ENCODE results near the gene IL3RA.
"Not testable (repeated sequence)": the region's sequence is repeated elsewhere in the genome, so short reads cannot be mapped to it uniquely, and the experiment has no call there.

The IL3RA gene

DNA sequence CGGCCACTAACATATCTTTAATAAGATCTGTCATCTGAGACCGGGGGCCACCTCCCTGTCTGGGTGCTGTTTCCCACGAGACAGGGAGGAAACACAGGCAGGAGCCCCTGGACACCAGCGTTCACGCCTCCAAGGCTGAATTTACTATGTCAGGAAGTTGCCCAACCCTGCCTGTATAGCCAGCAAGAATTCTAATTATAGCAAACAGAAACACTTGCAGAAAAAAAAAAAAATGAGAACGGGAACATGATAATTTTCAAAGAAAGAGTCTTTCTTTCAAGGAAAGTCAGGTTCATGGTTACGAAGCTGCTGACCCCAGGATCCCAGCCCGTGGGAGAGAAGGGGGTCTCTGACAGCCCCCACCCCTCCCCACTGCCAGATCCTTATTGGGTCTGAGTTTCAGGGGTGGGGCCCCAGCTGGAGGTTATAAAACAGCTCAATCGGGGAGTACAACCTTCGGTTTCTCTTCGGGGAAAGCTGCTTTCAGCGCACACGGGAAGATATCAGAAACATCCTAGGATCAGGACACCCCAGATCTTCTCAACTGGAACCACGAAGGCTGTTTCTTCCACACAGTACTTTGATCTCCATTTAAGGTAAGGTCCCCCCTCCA, at the start of gene IL3RA:
Gene IL3RA (plus strand): TSS at position 455 of the 613 bp plus-strand sequence. CDS start 4,981 bp downstream, outside the sequence.
- in situ Hi-C loops (cut with MboI; ENCODE audit: low sequenced_read_pairs) = no loop called here

DNA sequence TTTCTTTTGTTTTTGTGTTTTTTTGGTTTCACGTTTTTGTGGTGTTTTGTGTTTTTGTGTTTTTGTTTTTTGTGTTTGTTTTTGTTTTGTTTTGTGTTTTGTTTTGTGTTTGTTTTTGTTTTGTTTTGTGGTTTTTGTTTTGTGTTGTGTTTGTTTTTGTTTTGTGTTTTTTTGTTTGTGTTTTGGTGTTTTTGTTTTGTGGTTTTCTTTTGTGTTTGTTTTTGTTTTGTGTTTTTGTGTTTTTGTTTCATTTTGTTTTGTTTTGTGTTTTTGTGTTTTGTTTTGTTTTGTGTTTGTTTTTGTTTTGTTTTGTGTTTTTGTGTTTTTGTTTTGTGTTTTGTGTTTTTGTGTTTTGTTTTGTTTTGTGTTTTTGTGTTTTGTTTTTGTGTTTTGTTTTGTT, 47.0 kb upstream of the IL3RA start:
- in situ Hi-C loops (cut with MboI; ENCODE audit: low sequenced_read_pairs) = no loop called here

DNA sequence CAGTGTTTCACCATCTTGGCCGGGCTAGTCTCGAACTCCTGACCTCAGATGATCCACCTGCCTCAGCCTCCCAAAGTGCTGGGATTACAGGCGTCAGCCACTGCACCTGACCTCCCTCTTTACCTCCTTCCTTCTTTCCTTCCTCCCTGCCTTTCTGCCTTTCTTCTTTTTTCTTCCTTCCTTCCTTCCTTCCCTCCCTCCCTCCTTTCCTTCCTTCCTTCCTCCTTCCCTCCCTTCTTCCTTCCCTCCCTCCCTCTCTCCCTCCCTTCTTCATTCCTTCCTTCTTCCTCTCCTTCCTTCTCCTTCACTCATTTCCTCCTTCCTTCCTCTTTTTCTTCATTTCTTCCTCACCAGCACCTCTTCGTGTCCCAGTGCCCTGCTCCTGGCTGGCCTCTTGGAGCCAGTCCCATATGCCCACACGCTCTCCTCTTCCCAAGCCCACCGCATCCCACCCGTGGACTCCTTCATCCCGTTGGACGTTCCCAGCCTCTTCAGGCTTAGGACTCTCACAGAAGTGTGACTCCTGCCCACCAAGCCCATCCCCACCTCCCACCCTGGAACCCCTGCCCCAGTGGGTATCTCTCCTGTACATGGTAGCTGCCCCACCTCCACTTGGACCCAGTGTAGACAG, 45.4 kb upstream of the IL3RA start:
- in situ Hi-C loops (cut with MboI; ENCODE audit: low sequenced_read_pairs) = no loop called here

DNA sequence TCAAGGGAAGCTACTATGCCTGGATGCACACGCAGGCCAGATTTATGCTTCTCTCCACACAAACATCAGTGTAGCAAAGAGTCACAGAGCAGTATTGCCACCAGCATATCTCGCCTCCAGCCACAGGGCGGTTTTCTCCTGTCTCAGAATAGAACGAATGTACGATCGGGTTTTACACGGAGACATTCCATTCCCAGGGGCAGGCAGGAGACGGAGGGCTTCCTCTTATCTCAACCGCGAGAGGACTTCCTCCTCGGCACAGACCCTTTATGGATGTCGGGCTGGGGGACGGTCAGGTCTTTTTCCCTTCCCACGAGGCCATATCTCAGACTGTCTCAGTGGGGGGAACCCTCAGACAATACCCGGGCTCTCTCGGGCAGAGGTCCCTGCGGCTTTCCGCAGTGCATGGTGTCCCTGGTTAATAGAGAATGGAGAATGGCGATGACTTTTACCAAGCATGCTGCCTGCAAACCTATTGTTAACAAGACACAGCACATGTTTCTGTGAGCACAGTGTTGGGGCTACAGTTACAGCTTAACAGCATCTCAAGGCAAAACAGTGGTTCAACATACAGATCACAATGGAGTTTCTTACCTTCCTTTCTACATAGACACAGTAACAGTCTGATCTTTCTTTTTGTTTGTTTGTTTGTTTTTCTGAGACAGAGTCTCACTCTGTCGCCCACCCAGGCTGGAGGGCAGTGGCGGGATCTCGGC, 43.9 kb upstream of the IL3RA start:
- in situ Hi-C loops (cut with MboI; ENCODE audit: low sequenced_read_pairs) = no loop called here

DNA sequence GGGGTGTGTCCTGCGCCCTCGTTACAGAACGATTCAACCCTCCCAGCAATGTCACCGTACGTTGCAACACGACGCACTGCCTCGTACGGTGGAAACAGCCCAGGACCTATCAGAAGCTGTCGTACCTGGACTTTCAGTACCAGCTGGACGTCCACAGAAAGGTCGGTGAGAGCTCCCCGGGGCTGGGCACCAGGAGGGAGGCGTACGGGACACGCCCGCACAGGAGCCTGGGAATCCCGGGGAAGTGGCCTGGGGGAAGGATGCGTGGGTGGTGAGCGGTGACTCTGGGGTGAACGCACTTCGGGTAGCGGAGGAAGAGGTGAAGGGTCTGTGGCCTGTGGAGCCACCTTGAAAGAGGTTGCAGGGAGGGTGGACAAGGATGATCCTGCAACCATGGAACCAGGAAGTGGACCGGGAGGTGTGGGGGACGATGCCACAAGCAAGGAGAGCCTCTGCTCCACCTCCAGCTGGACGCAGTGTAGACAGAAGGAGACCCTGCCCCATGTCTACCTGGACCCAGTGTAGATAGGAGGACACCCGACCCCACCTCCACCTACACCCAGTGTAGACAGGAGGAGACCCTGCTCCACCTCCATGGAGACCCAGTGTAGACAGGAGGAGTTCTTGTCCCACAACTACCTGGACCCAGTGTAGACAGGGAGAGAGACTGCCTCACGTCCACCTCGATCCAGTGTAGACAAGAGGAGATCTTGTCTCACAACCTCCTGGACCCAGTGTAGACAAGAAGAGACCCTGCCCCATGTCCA, 42.1 kb upstream of the IL3RA start:
- in situ Hi-C loops (cut with MboI; ENCODE audit: low sequenced_read_pairs) = no loop called here

DNA sequence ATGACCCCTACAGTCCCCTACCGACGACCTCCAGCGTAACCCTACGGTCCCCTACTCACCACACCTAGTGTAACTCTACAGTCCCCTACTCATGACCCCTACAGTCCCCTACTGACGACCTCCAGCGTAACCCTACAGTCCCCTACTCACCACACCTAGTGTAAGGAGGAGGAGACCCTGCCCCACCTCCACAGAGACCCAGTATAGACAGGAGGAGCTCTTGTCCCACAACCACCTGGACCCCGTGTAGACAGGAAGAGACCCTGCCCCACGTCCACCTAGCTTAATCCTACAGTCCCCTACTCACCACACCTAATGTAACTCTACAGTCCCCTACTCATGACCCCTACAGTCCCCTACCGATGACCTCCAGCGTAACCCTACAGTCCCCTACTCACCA, 41.0 kb upstream of the IL3RA start:
- in situ Hi-C loops (cut with MboI; ENCODE audit: low sequenced_read_pairs) = no loop called here

DNA sequence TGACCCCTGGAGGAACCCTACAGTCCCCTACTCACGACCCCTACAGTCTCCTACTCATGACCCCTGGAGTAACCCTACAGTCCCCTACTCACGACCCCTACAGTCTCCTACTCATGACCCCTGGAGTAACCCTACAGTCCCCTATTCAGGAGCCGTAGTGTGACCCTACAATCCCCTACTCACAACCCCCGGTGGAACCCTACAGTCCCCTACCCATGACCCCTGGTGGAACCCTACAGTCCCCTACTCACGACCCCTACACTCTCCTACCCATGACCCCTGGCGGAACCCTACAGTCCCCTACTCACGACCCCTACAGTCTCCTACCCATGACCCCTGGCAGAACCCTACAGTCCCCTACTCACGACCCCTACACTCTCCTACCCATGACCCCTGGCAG, 39.0 kb upstream of the IL3RA start:
- in situ Hi-C loops (cut with MboI; ENCODE audit: low sequenced_read_pairs) = not testable (repeated sequence)

DNA sequence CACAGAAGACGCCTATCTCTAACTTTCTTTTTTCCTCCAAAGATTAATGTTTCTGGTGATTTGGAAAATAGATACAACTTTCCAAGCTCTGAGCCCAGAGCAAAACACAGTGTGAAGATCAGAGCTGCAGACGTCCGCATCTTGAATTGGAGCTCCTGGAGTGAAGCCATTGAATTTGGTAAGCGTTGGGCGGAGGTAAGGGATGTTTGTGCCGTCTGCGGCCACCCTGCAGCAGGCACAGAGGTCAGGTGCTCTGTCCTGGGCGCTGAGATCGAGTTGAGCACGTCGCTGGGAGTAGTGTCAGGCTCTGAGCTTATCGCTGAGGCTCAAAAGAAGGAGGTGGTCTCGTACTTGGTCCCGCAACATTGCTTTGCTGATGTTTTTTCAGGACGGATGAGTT, 36.1 kb upstream of the IL3RA start:
- in situ Hi-C loops (cut with MboI; ENCODE audit: low sequenced_read_pairs) = no loop called here

DNA sequence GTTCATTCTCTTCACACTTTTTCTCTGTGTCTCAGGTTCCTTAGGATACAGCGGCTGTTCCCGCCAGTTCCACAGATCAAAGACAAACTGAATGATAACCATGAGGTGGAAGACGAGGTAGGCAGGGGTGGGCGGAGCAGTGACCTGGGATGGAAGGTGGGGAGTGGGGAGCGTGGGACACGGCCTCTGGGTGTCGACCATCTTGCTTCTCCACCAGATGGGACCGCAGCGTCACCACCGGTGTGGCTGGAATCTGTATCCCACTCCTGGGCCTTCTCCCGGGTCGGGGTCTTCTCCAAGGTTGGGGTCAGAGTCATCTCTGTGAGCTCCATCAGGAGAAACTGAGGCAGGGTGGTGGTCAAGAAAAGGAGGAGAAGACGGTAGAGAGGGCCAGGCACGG, 31.2 kb upstream of the IL3RA start:
- in situ Hi-C loops (cut with MboI; ENCODE audit: low sequenced_read_pairs) = no loop called here

DNA sequence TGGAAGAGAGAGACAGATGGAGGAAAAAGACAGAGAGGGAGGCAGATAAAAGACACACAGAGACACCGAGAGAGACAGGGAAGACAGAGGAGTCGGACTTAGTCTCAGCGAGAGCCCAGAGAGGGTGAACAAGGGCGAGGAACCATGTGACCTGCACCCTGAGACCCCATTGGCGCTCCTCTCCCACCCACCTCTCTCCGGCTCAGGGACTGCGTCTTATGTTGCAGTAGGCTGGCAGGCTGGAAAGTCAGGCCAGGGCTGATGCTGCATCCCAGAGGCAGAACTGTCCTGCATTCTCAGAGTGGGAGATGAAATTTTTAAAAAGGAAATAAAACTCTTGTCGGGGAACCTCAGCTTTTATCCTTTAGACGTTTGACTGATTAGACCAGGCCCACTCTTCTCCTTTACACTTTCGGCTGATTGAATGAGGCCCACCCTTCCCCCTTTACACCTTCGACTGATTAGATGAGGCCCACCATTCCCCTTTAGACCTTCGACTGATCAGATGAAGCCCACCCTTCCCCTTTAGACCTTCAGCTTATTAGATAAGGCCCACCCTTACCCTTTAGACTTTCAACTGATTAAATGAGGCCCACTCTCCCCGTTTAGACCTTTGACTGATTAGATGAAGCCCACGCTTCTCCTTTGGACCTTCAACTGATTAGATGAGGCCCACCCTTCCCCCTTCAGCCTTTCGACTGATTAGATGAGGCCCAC, 29.5 kb upstream of the IL3RA start:
- in situ Hi-C loops (cut with MboI; ENCODE audit: low sequenced_read_pairs) = no loop called here

DNA sequence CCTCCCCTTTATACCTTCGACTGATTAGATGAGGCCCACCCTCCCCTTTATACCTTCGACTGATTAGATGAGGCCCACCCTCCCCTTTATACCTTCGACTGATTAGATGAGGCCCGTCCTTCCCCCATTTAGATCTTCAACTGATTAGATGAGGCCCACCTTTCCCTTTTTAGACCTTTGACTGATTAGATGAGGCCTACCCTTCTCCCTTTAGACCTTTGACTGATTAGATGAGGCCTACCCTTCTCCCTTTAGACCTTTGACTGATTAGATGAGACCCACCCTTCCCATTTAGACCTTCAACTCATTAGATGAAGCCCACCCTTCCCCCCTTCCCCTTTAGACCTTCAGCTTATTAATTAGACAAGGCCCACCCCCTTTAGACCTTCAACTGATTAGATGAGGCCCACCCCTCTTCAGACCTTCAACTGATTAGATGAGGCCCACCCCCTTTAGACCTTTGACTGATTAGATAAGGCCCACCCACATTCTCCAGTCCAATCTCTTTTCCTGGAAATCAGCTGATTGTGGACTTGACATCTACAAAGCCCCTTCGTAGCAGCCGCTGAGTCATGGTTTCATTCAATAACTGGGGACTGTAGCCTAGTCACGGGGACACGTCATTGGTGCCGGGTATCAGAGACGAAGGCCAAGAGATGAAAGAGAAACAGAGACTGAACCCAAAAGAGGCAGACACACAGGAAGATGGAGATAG, 28.8 kb upstream of the IL3RA start:
- in situ Hi-C loops (cut with MboI; ENCODE audit: low sequenced_read_pairs) = no loop called here

DNA sequence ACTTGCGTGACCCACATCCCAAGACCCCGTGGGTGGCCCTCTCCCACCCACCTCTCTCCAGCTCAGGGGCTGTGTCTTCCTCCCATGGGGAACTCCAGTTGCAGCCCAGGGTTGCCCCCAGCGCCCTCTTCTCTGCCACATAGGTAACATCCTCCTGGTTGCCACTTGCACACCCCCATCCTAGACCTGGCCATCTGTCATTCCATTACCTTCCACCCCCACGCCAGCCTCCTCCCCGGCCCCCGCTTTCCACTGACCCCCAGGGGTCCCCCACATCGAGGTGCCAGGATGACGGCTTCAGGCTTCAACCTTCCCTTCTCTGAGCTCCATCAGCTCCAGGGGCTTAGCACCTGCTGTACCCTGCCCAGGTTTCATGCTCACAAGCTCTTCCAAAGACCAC, 28.1 kb upstream of the IL3RA start:
- in situ Hi-C loops (cut with MboI; ENCODE audit: low sequenced_read_pairs) = no loop called here

DNA sequence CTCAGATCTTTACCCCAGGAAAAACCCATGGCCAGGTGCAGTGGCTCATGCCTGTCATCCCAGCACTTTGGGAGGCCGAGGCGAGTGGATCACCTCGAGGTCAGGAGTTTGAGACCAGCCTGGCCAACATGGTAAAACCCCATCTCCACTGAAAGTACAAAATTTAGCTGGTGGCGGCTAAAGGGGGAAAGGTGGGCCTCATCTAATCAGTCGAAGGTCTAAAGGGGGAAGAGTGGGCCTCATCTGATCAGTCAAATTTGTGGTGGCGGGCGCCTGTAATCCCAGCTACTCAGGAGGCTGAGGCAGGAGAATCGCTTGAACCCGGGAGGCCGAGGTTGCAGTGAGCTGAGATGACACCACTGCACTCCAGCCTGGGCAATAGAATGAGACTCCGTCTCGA, 27.7 kb upstream of the IL3RA start:
- in situ Hi-C loops (cut with MboI; ENCODE audit: low sequenced_read_pairs) = not testable (repeated sequence)

DNA sequence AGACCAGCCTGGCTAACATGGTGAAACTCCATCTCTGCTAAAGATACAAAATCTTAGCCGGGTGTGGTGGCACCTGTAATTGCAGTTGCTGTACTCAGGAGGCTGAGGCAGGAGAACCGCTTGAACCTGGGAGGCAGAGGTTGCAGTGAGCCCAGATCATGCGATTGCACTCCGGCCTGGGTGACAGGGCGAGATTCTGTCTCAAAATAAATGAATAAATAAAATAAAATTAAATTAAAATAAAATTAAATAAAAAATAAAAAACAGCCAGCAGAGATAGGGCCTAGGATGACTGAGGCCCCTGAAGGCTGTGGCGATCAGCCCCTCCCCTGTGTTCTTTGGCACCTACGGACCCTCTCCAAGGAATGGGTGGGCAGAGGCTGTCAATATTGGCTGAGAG, 22.8 kb upstream of the IL3RA start:
- in situ Hi-C loops (cut with MboI; ENCODE audit: low sequenced_read_pairs) = no loop called here

DNA sequence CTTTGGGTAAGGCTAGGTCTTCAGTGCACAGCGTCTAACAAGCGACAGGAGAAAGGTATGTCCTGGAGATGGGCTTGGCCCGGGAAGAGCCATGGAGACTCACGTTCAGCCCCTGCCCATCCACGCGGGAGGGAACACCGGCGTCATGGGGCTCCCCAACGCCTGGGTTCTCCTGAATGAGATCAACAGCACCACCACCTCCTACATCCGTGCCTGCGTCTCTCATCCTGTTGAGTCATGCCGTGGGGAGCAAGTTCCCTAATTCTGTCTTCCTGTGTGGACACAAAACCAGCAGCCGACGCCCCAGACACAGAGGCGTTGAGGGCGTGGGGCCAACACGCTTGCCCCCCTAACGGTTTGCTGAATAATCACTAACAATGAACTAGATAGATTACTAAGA, 20.1 kb upstream of the IL3RA start:
- in situ Hi-C loops (cut with MboI; ENCODE audit: low sequenced_read_pairs) = no loop called here

DNA sequence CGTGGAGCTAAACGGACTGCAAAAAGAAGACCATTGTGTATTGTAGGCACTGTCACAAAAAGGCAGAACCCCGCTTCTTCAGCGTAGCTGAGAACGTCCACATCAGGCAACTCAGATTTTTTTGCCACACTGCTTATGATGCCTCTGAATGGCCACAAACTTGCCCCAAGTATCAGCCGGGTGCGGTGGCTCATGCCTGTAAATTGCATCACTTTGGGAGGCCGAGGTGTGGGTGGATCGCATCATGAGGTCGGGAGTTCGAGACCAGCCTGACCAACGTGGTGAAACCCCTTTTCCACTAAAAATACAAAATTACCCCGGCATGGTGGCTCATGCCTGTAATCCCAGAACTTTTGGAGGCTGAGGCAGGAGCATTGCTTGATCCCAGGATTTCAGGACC, 14.9 kb upstream of the IL3RA start:
- in situ Hi-C loops (cut with MboI; ENCODE audit: low sequenced_read_pairs) = no loop called here

DNA sequence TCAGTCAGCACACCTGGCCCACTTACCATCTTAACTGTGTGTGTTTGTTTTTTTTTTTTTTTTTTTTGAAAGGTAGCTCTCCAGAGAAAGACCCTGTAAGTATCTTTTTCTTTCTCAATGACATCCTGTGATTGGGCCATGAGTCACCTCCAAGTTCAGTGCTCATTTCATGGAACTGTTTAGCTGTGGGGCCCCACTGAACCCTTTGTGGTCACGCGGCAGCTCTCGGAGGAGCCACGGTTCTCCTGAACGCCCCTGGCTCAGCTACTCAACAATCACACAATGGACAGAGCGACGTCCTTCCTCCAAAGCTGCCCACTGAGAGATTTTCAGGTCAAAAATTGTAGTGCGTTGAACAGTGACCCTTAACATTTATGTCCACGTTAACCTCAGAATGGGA, 14.2 kb upstream of the IL3RA start:
- in situ Hi-C loops (cut with MboI; ENCODE audit: low sequenced_read_pairs) = no loop called here

DNA sequence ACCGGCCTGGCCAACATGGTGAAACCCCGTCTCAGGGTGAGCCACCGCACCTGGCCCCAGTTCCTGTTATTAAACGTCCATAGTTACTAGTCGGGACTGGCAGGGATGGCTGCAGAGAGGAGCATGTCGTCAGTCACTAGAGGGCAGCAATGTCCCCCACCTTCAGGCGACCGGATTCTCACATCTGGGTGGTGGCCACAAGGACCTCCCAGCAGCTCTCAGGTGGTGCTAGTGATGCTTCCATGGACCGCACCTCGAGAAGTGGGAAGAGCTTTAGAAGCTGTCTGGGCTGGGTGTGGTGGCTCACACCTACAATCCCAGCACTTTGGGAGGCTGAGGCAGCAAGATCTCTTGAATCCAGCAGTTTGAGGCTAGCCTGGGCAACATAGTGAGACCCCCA, 13.3 kb upstream of the IL3RA start:
- in situ Hi-C loops (cut with MboI; ENCODE audit: low sequenced_read_pairs) = no loop called here

DNA sequence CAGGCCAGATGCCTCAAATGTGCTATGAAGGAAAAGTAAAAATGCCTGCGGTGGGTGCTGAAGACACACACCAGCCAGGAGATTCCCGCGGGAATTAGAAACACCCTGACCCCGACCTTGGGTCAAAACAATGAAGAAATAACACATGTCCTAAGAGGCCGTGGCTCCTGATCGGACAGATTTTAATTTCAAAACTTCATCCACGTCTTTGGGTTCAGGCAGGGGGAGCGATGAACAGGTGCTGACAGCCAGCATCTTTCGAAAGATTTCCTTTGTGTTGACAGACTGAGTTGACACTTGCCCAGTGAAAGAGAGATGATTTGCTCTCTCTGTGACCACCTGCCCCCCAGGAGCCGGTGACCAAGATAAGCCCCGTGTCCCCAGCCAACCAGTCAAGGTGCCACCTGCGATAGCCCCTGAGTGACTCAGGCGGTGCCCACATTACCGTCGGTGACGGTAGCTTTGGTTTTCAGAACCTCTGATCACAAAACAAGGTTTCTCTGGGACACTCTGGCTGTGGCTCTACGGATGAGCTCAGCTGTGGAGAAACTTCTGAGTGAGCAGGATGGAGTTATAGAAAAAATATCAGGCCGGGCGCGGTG, 11.0 kb upstream of the IL3RA start:
- in situ Hi-C loops (cut with MboI; ENCODE audit: low sequenced_read_pairs) = no loop called here

Data from hTERT RPE-1 (cell line).